Measurements from ENCODE around the gene SNRPA1. TPM values are rescaled to one million over a fixed set of nuclear protein-coding genes. Genes with fewer than 3 reads are reported as not detected.

SNRPA1 gene
- total and polyA plus RNA-seq, 2 of the 13 experiments (the other 11 are each of a cell fraction or from before 2014, with no cell fraction given) = 41.2 to 108 TPM

GRCh38 chr15:101320501-101321052, 25.5 kb upstream of the SNRPA1 start:
- no peak for FAIRE-seq
- 91% methylated on average over 18 of the region's 21 CpGs for WGBS (ENCODE audit: low lambda C conversion rate)
- CTCF ChIA-PET (ENCODE audit: low intra/inter-chr PET ratio, low total read pairs) = no interaction called here

GRCh38 chr15:101318839-101319238, 23.8 kb upstream of the SNRPA1 start:
- ATAC-seq = no peak
- intact Hi-C loops (cut with micrococcal nuclease; ENCODE audit: unreplicated experiment) = no loop called here
- TF ChIP-seq ZNF574 (CRISPR knock-in tag; IDR thresholded peaks at IDR 0.05) = no peak
- TF ChIP-seq HBP1 (CRISPR knock-in tag; IDR thresholded peaks at IDR 0.05; ENCODE audit: low read depth) = no peak
- no peak for TF ChIP-seq ZNF800 (CRISPR knock-in tag; IDR thresholded peaks at IDR 0.05)
- no peak for TF ChIP-seq NFATC3 (CRISPR knock-in tag; IDR thresholded peaks at IDR 0.05)
- TF ChIP-seq ZBTB20 (CRISPR knock-in tag; IDR thresholded peaks at IDR 0.05; ENCODE audit: borderline replicate concordance, low read depth) = no peak
- TF ChIP-seq ZNF501 (CRISPR knock-in tag; IDR thresholded peaks at IDR 0.05) = no peak
- TF ChIP-seq ZNF251 (CRISPR knock-in tag; IDR thresholded peaks at IDR 0.05) = no peak
- no peak for TF ChIP-seq SRY (CRISPR knock-in tag; IDR thresholded peaks at IDR 0.05)
- TF ChIP-seq SMC3 (IDR thresholded peaks at IDR 0.05; ENCODE audit: low read length) = no peak
- no peak for TF ChIP-seq TIGD3 (CRISPR knock-in tag; IDR thresholded peaks at IDR 0.05; ENCODE audit: borderline replicate concordance)

More at GRCh38 chr15:101320501-101321052, 25.5 kb upstream of the SNRPA1 start:
- Histone ChIP-seq H3K36me3 (replicated peaks in 1 of 2; ENCODE audit: control insufficient read depth in 1 of 2, insufficient read depth in 2 of 2, low read length in 2 of 2) (peaks cover 23 to 65% of the 10 kb centered on the region in 2 experiments), H3K27ac (ENCODE audit: extremely low read length, insufficient read depth, low read length) (no peak overlapping the region), H3K9me3 (ENCODE audit: low read length) (no peaks in the 10 kb centered on the region), H4K20me1 (ENCODE audit: insufficient read depth, low read length) (no peaks in the 10 kb centered on the region), H3K27me3 (ENCODE audit: control insufficient read depth in 1 of 2, insufficient read depth in 2 of 2, low read length in 2 of 2) (no peaks in the 10 kb centered on the region), H3K79me2 (ENCODE audit: insufficient read depth, low read length) (no peaks in the 10 kb centered on the region), H3K9ac (ENCODE audit: insufficient read depth, low read depth, low read length) (no peak overlapping the region), H2AFZ (ENCODE audit: low read length) (no peak overlapping the region), H3K4me1 (ENCODE audit: insufficient read depth, low read length) (peaks cover 19% of the 10 kb centered on the region), H3K4me3 (replicated peaks in 1 of 3; ENCODE audit: insufficient read depth in 1 of 3, low read depth in 2 of 3, low read length in 3 of 3) (no peak overlapping the region), H3K4me2 (ENCODE audit: low read depth, low read length) (no peak overlapping the region)
- intact Hi-C loops (cut with micrococcal nuclease; ENCODE audit: unreplicated experiment) = no loop called here
- POLR2A ChIA-PET = no interaction called here
- in situ Hi-C loops (cut with HindIII; ENCODE audit: extremely low pct_ligation_motif_present, low pct_unique_long_range_greater_than_20kb) = no loop called here
- DNase-seq (ENCODE audit: low spot score) = no peak
- no peak for ATAC-seq
- peak; percentile 31; the same call in 1 of the 2 replicates for TF ChIP-seq CEBPB (IDR thresholded peaks at IDR 0.05; ENCODE audit: borderline replicate concordance, low read depth, low read length)
- no peak for TF ChIP-seq ZNF790 (CRISPR knock-in tag; IDR thresholded peaks at IDR 0.05; ENCODE audit: borderline replicate concordance)
- BruUV-seq (replicated peaks) = no TSS peak

More at GRCh38 chr15:101318839-101319238, 23.8 kb upstream of the SNRPA1 start:
- CTCF ChIA-PET (ENCODE audit: low intra/inter-chr PET ratio, low total read pairs) = no interaction called here
- Histone ChIP-seq H3K4me2 (ENCODE audit: low read depth, low read length) (no peak overlapping the region), H3K27me3 (ENCODE audit: control insufficient read depth in 1 of 2, insufficient read depth in 2 of 2, low read length in 2 of 2) (no peaks in the 10 kb centered on the region), H4K20me1 (ENCODE audit: insufficient read depth, low read length) (no peaks in the 10 kb centered on the region), H2AFZ (ENCODE audit: low read length) (no peak overlapping the region), H3K9ac (ENCODE audit: insufficient read depth, low read depth, low read length) (no peak overlapping the region), H3K79me2 (ENCODE audit: insufficient read depth, low read length) (no peaks in the 10 kb centered on the region), H3K36me3 (replicated peaks in 1 of 2; ENCODE audit: control insufficient read depth in 1 of 2, insufficient read depth in 2 of 2, low read length in 2 of 2) (peaks cover 29 to 72% of the 10 kb centered on the region in 2 experiments), H3K27ac (ENCODE audit: extremely low read length, insufficient read depth, low read length) (no peak overlapping the region), H3K4me3 (replicated peaks in 1 of 3; ENCODE audit: insufficient read depth in 1 of 3, low read depth in 2 of 3, low read length in 3 of 3) (no peak overlapping the region), H3K9me3 (ENCODE audit: low read length) (no peaks in the 10 kb centered on the region), H3K4me1 (ENCODE audit: insufficient read depth, low read length) (peaks cover 1% of the 10 kb centered on the region)
- in situ Hi-C loops (cut with HindIII; ENCODE audit: extremely low pct_ligation_motif_present, low pct_unique_long_range_greater_than_20kb) = no loop called here
- DNase-seq (ENCODE audit: low spot score) = no peak
- FAIRE-seq = no peak
- no TSS peak for BruUV-seq (replicated peaks)
- POLR2A ChIA-PET = no interaction called here
- WGBS (ENCODE audit: low lambda C conversion rate) = 96% methylated on average over 7 of the region's 7 CpGs

All from HepG2 (cell line).